H1 (cell line): ENCODE measurements around the gene TMEM44.

Experiments
- EP300 ChIP-seq, 2 experiments: IDR thresholded peaks; 1 replicate in 1 of 2; 2 replicates in 1 of 2; pipeline ENCODE4 v1.6.1; 2011 to 2012; ENCODE audit warnings: low read depth in 2 of 2, low read length in 2 of 2, mild to moderate bottlenecking in 2 of 2, borderline replicate concordance in 1 of 2, inconsistent platforms in 1 of 2, moderate library complexity in 1 of 2
- POLR2A ChIP-seq, 2 experiments: IDR thresholded peaks; 1 replicate in 1 of 2; 2 replicates in 1 of 2; pipeline ENCODE4 v1.6.1; 2011; ENCODE audit warnings: low read depth in 2 of 2, low read length in 2 of 2, mild to moderate bottlenecking in 2 of 2; ENCODE audit errors: control extremely low read depth in 1 of 2
- TF ChIP-seq, protein P1 (sequence below), 3 experiments: IDR thresholded peaks; 1 replicate in 2 of 3; 2 replicates in 1 of 3; pipeline versions ENCODE4 v1.5.1 to v1.6.1; 2011; ENCODE audit warnings: low read length in 3 of 3, mild to moderate bottlenecking in 3 of 3, inconsistent platforms in 2 of 3, low read depth in 1 of 3, moderate library complexity in 1 of 3; ENCODE audit not compliant: insufficient read depth in 1 of 3; ENCODE audit errors: control extremely low read depth in 1 of 3

DNA sequence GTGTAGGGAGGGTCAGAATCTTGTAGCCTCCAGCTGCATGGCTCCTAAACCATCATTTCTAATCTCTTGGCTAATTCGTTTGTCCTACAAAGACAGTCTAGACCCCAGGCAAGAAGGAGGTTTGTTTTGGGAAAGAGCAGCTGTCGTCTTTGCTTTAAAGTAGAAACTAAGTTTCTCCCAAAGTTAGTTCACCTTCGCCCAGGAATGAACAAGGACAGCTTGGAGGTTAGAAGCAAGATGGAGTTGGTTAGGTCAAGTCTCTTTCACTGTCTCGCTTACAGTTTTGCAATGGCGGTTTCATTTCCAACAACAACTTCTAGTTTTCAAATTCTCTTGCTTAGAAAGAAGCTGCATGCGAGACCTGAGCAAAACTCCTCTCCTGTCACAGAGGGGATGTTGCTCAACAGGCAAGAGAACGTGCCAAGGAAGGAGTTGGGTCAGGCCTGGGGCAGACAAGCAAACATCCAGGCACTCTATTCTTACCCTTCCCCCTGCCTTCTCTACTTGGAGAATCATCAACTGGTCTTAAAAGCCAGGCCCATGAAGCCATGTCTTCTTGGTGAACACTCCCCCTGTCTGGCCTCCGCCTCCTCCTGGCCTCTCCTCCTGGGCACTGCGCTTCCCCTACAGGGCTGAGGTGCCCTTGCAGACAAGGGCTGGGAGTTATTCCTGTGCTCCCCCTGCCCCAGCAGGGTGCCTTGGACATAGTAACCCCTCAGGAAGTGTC is 57.6 kb downstream of the TMEM44 start:
- TF ChIP-seq EP300 (IDR thresholded peaks at IDR 0.05; ENCODE audit: borderline replicate concordance in 1 of 2, low read depth in 2 of 2, low read length in 2 of 2), result no peak
- TF ChIP-seq, protein P1, sequence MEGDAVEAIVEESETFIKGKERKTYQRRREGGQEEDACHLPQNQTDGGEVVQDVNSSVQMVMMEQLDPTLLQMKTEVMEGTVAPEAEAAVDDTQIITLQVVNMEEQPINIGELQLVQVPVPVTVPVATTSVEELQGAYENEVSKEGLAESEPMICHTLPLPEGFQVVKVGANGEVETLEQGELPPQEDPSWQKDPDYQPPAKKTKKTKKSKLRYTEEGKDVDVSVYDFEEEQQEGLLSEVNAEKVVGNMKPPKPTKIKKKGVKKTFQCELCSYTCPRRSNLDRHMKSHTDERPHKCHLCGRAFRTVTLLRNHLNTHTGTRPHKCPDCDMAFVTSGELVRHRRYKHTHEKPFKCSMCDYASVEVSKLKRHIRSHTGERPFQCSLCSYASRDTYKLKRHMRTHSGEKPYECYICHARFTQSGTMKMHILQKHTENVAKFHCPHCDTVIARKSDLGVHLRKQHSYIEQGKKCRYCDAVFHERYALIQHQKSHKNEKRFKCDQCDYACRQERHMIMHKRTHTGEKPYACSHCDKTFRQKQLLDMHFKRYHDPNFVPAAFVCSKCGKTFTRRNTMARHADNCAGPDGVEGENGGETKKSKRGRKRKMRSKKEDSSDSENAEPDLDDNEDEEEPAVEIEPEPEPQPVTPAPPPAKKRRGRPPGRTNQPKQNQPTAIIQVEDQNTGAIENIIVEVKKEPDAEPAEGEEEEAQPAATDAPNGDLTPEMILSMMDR (IDR thresholded peaks at IDR 0.05; ENCODE audit: control extremely low read depth in 1 of 3, insufficient read depth in 1 of 3, low read depth in 1 of 3, low read length in 3 of 3), result peak in 2 of 3 experiments; percentile 31 to 36; a peak in 2 of 4 replicates
- TF ChIP-seq POLR2A (IDR thresholded peaks at IDR 0.05; ENCODE audit: control extremely low read depth in 1 of 2, low read depth in 2 of 2, low read length in 2 of 2), result no peak
